DND-41 (cell line): ENCODE measurements around the gene FAM151A.

Experiments used
- EZH2 ChIP-seq: IDR thresholded peaks from 3 replicates; pipeline ENCODE4 v1.6.1; 2012; ENCODE audit warnings: borderline replicate concordance, low read depth, mild to moderate bottlenecking, moderate library complexity, low read length, inconsistent platforms; ENCODE audit not compliant: severe bottlenecking
- TF ChIP-seq, protein P1 (sequence below): IDR thresholded peaks from 2 replicates; pipeline ENCODE4 v1.5.1; 2012; ENCODE audit warnings: borderline replicate concordance, low read length, moderate library complexity, mild to moderate bottlenecking; ENCODE audit not compliant: poor library complexity, severe bottlenecking; ENCODE audit errors: extremely low read depth

DNA sequence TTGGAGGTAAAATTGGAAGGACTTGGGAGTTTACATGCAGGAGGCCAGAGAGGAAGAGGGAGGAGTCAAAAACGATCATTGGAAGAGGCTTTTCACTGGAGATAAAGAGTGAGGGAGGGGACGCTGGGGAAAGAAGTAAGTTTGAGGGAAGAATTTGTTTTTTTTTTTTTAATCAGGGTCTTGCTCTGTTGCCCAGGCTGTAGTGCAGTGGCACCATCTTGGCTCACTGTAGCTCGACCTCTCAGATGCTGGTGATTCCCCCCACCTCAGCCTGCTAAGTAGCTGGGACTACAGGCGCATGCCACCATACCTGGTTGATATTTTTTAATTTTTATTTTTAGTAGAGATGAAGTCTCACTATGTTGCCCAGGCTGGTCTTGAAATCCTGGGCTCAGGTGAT, 17.0 kb upstream of the FAM151A start:
- no peak for TF ChIP-seq EZH2
- TF ChIP-seq, protein P1, sequence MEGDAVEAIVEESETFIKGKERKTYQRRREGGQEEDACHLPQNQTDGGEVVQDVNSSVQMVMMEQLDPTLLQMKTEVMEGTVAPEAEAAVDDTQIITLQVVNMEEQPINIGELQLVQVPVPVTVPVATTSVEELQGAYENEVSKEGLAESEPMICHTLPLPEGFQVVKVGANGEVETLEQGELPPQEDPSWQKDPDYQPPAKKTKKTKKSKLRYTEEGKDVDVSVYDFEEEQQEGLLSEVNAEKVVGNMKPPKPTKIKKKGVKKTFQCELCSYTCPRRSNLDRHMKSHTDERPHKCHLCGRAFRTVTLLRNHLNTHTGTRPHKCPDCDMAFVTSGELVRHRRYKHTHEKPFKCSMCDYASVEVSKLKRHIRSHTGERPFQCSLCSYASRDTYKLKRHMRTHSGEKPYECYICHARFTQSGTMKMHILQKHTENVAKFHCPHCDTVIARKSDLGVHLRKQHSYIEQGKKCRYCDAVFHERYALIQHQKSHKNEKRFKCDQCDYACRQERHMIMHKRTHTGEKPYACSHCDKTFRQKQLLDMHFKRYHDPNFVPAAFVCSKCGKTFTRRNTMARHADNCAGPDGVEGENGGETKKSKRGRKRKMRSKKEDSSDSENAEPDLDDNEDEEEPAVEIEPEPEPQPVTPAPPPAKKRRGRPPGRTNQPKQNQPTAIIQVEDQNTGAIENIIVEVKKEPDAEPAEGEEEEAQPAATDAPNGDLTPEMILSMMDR = no peak
